ENCODE measurements around the gene SFT2D3. TPM values are rescaled to one million over a fixed set of nuclear protein-coding genes. Genes with fewer than 3 reads are reported as not detected.

SFT2D3 gene
- polyA plus RNA-seq, 1 experiment, result 3.5 TPM

GRCh38 chr2:127661949-127662510 lies 39.3 kb upstream of the SFT2D3 start:
- no peak for DNase-seq (ENCODE audit: low read depth)

GRCh38 chr2:127662937-127663565 lies 38.2 kb upstream of the SFT2D3 start:
- no peak for TF ChIP-seq CTCF (IDR thresholded peaks at IDR 0.05; ENCODE audit: insufficient read depth, low read depth, low read length)
- ChIA-PET CTCF (interaction anchor here (1.0 to 2.4 kb wide), 5 partner anchors 12 to 72 kb away, joined by 3 to 13 read pairs (median 3); partner anchors contain the start of gene LIMS2), POLR2A (interaction anchor here (0.6 kb wide), 1 partner anchor 578 kb away, joined by 4 read pairs; no protein-coding TSS in a partner anchor)
- no peak for DNase-seq (ENCODE audit: low read depth)
- Histone ChIP-seq H3K36me3 (ENCODE audit: control insufficient read depth, insufficient read depth, low read length) (peaks cover 6% of the 10 kb centered on the region), H3K4me3 (ENCODE audit: low read depth, low read length) (no peak overlapping the region), H3K27me3 (ENCODE audit: control insufficient read depth, insufficient read depth, low read length) (no peaks in the 10 kb centered on the region)

More at GRCh38 chr2:127661949-127662510, 39.3 kb upstream of the SFT2D3 start:
- peaks cover 12% of the 10 kb centered on the region for H3K36me3 ChIP-seq (ENCODE audit: control insufficient read depth, insufficient read depth, low read length)
- no peaks in the 10 kb centered on the region for H3K27me3 ChIP-seq (ENCODE audit: control insufficient read depth, insufficient read depth, low read length)
- no peak for TF ChIP-seq CTCF (IDR thresholded peaks at IDR 0.05; ENCODE audit: insufficient read depth, low read depth, low read length)
- no peak overlapping the region for H3K4me3 ChIP-seq (ENCODE audit: low read depth, low read length)
- POLR2A ChIA-PET, result no interaction called here
- CTCF ChIA-PET, result interaction anchor here (0.8 to 1.3 kb wide), 3 partner anchors 12 to 70 kb away, joined by 3 to 5 read pairs (median 3); no protein-coding TSS in a partner anchor

- CTCF ChIA-PET, result interaction anchor here (1.0 to 2.4 kb wide), 3 partner anchors 12 to 73 kb away, joined by 3 to 13 read pairs (median 3); partner anchors contain the start of gene LIMS2
- TF ChIP-seq CTCF (IDR thresholded peaks at IDR 0.05; ENCODE audit: insufficient read depth, low read depth, low read length), result no peak
- POLR2A ChIA-PET, result interaction anchor here (0.6 kb wide), 1 partner anchor 578 kb away, joined by 4 read pairs; no protein-coding TSS in a partner anchor
These were observed 37.7 kb upstream of the SFT2D3 start for GRCh38 chr2:127663566-127664064.

GRCh38 chr2:127664065-127664894 lies 37.0 kb upstream of the SFT2D3 start:
- no peak for TF ChIP-seq CTCF (IDR thresholded peaks at IDR 0.05; ENCODE audit: insufficient read depth, low read depth, low read length)
- Histone ChIP-seq H3K36me3 (ENCODE audit: control insufficient read depth, insufficient read depth, low read length) (peaks cover 2% of the 10 kb centered on the region; the same call in 1 of the 2 replicates), H3K27me3 (ENCODE audit: control insufficient read depth, insufficient read depth, low read length) (no peaks in the 10 kb centered on the region), H3K4me3 (ENCODE audit: low read depth, low read length) (peak overlapping the region; percentile 14; the same call in 1 of the 2 replicates)
- CTCF ChIA-PET, result interaction anchor here (1.4 to 2.4 kb wide), 3 partner anchors 11 to 14 kb away, joined by 3 to 13 read pairs (median 3); partner anchors contain the start of gene LIMS2
- POLR2A ChIA-PET, result interaction anchor here (1.0 kb wide), 1 partner anchor 11 kb away, joined by 4 read pairs; the partner anchor contains the start of gene LIMS2
- DNase-seq (ENCODE audit: low read depth), result no peak

More at GRCh38 chr2:127663566-127664064, 37.7 kb upstream of the SFT2D3 start:
- peaks cover 5% of the 10 kb centered on the region for H3K36me3 ChIP-seq (ENCODE audit: control insufficient read depth, insufficient read depth, low read length)
- H3K27me3 ChIP-seq (ENCODE audit: control insufficient read depth, insufficient read depth, low read length), result no peaks in the 10 kb centered on the region
- no peak overlapping the region for H3K4me3 ChIP-seq (ENCODE audit: low read depth, low read length)
- DNase-seq (ENCODE audit: low read depth), result no peak

Data from BJ (cell line).